Common myeloid progenitor, CD34-positive (primary cell): ENCODE measurements around the gene SRRM3.

Experiments used
- CTCF ChIA-PET: fragments of 350-600 bp; sonication (Branson Sonifier 250); formaldehyde crosslinking; loops from one replicate; lab custom pipeline; 2021; ENCODE audit warnings: antibody characterized with exemption; lab: Charles Lee
- POLR2A ChIA-PET: fragments of 350-600 bp; sonication (Branson Sonifier 250); formaldehyde crosslinking; loops from one replicate; lab custom pipeline; 2021; ENCODE audit warnings: antibody characterized with exemption; lab: Charles Lee
- DNase-seq, 3 donors: peaks; one replicate each; pipeline versions ENCODE4 v3.0.0 to v3.0.0-alpha.2; 2013
- H3K27ac ChIP-seq, 2 experiments: 1 replicate in 1 of 2; 2 replicates in 1 of 2; pipeline ENCODE4 v1.7.0; 2013; ENCODE audit warnings: inconsistent platforms in 2 of 2, low read length in 2 of 2, mild to moderate bottlenecking in 2 of 2, low read depth in 1 of 2, moderate library complexity in 1 of 2; ENCODE audit not compliant: severe bottlenecking in 2 of 2, insufficient read depth in 1 of 2, poor library complexity in 1 of 2
- H3K27me3 ChIP-seq, 5 experiments: replicated peaks in 2 of 5; 1 replicate in 3 of 5; 2 replicates in 2 of 5; pipeline versions ENCODE4 v1.6.1 to v1.7.0; 2013; ENCODE audit warnings: low read length in 4 of 5, mild to moderate bottlenecking in 2 of 5, moderate library complexity in 2 of 5, inconsistent platforms in 1 of 5; ENCODE audit not compliant: insufficient read depth in 5 of 5, control insufficient read depth in 4 of 5
- H3K36me3 ChIP-seq, 4 experiments: 1 replicate in 2 of 4; 2 replicates in 2 of 4; pipeline versions ENCODE4 v1.6.1 to v1.7.0; 2013; ENCODE audit warnings: low read length in 3 of 4, control low read depth in 1 of 4, mild to moderate bottlenecking in 1 of 4; ENCODE audit not compliant: control insufficient read depth in 4 of 4, insufficient read depth in 4 of 4
- H3K4me1 ChIP-seq, 4 experiments: 1 replicate in 3 of 4; 2 replicates in 1 of 4; pipeline versions ENCODE4 v1.6.1 to v1.7.1; 2013; ENCODE audit warnings: low read length in 3 of 4, mild to moderate bottlenecking in 3 of 4, control low read depth in 1 of 4, inconsistent platforms in 1 of 4, moderate library complexity in 1 of 4; ENCODE audit not compliant: control insufficient read depth in 4 of 4, insufficient read depth in 4 of 4; ENCODE audit errors: control extremely low read depth in 1 of 4
- H3K4me3 ChIP-seq, 7 experiments: 1 replicate in 4 of 7; 2 replicates in 3 of 7; pipeline versions ENCODE4 v1.5.1 to v1.7.0; 2013; ENCODE audit warnings: mild to moderate bottlenecking in 7 of 7, low read length in 6 of 7, moderate library complexity in 6 of 7, inconsistent platforms in 2 of 7, low read depth in 2 of 7, control low read depth in 1 of 7; ENCODE audit not compliant: insufficient read depth in 4 of 7, control insufficient read depth in 1 of 7; ENCODE audit errors: extremely low read depth in 1 of 7
- H3K9me3 ChIP-seq, 5 experiments: 1 replicate in 4 of 5; 2 replicates in 1 of 5; pipeline versions ENCODE4 v1.6.1 to v1.7.1; 2013; ENCODE audit warnings: low read length in 4 of 5, mild to moderate bottlenecking in 2 of 5, inconsistent platforms in 1 of 5, low read depth in 1 of 5, moderate library complexity in 1 of 5; ENCODE audit not compliant: control insufficient read depth in 4 of 5, insufficient read depth in 2 of 5; ENCODE audit errors: control extremely low read depth in 1 of 5
- WGBS: methylation state at CpG from one replicate; pipeline ENCODE4 v1.1.5; 2013; ENCODE audit not compliant: insufficient coverage; 5-methylcytosine and 5-hydroxymethylcytosine counted together

Gene SRRM3

DNA sequence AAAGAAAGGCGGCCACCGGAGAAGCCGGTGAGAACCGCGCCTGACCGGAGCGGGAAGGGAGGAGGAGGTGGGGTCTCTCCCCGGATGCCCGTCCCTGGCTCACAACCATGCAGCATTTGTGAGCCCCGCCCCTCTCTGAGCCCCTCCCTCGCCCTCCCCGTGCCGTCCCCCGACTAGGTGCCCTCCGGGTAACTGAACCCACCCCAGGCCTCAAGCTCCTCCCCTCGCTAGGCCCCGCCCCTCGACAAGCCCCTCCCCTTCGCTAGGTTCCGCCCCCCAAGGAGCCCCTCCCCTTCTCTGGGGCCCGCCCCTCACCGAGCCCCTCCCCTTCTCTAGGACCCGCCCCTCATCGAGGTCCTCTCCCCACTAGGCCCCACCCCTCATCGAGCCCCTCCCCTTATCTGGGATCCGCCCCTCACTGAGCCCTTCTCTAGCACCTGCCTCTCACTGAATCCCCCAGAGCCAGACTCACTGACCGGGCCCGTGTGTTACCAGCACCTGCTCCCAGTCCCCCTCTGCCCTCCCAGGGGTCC, 58.5 kb downstream of the SRRM3 start:
- ChIA-PET POLR2A (no interaction called here), CTCF (no interaction called here)
- no peaks in the 10 kb centered on the region for H3K36me3 ChIP-seq
- H3K9me3 ChIP-seq: no peaks in the 10 kb centered on the region
- peak overlapping the region in 2 of 7 experiments; percentile 11 to 53 for H3K4me3 ChIP-seq
- WGBS: 8% methylated on average over 6 of the region's 28 CpGs
- peak; percentile 60 to 67 (median 62) for DNase-seq
- H3K27me3 ChIP-seq: peaks cover 0 to 37% (median 8%) of the 10 kb centered on the region in 5 experiments
- no peak overlapping the region for H3K27ac ChIP-seq
- peaks cover 0 to 6% (median 3%) of the 10 kb centered on the region in 4 experiments for H3K4me1 ChIP-seq

DNA sequence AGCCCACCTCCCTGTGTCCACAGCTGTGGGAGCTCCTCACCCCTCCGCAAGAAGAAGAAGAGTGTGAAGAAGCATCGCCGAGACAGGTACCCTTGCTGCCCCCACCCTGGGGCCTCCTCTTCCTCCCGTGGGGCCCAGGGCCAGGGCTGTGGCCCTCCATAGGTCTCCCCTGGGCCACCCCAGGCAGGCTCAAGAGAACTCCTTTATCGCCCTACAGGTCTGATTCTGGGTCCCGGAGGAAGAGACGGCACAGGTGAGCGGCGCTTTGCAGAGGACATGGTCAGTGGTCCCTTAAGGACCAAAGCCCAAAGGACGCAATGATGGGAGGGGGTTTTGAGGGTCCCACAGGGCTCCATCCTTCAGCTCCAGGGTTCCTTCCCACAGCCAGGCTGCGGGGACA, 59.6 kb downstream of the SRRM3 start:
- Histone ChIP-seq H3K27me3 (peaks cover 0 to 37% (median 8%) of the 10 kb centered on the region in 5 experiments), H3K9me3 (no peaks in the 10 kb centered on the region), H3K27ac (no peak overlapping the region), H3K36me3 (no peaks in the 10 kb centered on the region), H3K4me1 (peaks cover 0 to 6% (median 3%) of the 10 kb centered on the region in 4 experiments), H3K4me3 (no peak overlapping the region)
- ChIA-PET CTCF (interaction anchor here (0.6 to 4.6 kb wide), 7 partner anchors 17 to 87 kb away, joined by 3 to 48 read pairs (median 7); no protein-coding TSS in a partner anchor), POLR2A (no interaction called here)
- 93% methylated on average over 6 of the region's 11 CpGs for WGBS
- no peak for DNase-seq

DNA sequence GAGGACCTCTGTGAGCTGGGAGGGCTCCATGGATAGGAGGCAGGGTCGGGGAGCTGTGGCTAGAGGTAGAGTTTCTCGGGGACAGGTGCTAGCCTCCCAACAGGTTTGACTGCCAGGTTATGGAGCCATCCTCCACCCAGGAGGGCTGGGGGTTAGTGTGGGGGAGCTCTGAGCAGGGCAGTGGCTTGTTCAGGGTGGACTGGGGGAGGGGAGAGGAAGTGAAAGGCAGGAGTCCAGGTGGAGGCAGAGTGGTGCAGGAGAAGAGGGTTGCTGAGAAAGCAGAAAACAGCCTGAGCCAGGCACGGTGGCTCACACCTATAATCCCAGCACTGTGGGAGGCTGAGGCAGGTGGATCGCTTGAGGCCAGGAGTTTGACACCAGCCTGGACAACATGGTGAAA, 60.2 kb downstream of the SRRM3 start:
- Histone ChIP-seq H3K4me3 (no peak overlapping the region), H3K36me3 (no peaks in the 10 kb centered on the region), H3K4me1 (peaks cover 0 to 9% (median 4%) of the 10 kb centered on the region in 4 experiments), H3K9me3 (no peaks in the 10 kb centered on the region), H3K27me3 (peaks cover 0 to 41% (median 8%) of the 10 kb centered on the region in 5 experiments), H3K27ac (no peak overlapping the region)
- no peak for DNase-seq
- 86% methylated on average over 3 of the region's 4 CpGs for WGBS
- ChIA-PET POLR2A (interaction anchor here (1.5 kb wide), 1 partner anchor 214 kb away, joined by 3 read pairs; the partner anchor contains the start of genes MDH2 and STYXL1), CTCF (interaction anchor here (1.2 to 4.6 kb wide), 11 partner anchors 9 to 88 kb away, joined by 3 to 48 read pairs (median 6); no protein-coding TSS in a partner anchor)

GRCh38 chr7:76262683-76263402, 61.1 kb downstream of the SRRM3 start:
- no peaks in the 10 kb centered on the region for H3K36me3 ChIP-seq
- no peaks in the 10 kb centered on the region for H3K9me3 ChIP-seq
- H3K27me3 ChIP-seq: peaks cover 0 to 48% (median 8%) of the 10 kb centered on the region in 5 experiments
- DNase-seq: peak; percentile 61 to 72 (median 63)
- H3K27ac ChIP-seq: no peak overlapping the region
- ChIA-PET POLR2A (interaction anchor here (1.5 kb wide), 1 partner anchor 215 kb away, joined by 3 read pairs; the partner anchor contains the start of genes MDH2 and STYXL1), CTCF (interaction anchor here (0.5 to 4.6 kb wide), 23 partner anchors 8 to 744 kb away, joined by 3 to 48 read pairs (median 4); no protein-coding TSS in a partner anchor)
- no peak overlapping the region for H3K4me3 ChIP-seq
- WGBS: 67% methylated on average over 3 of the region's 7 CpGs
- peaks cover 0 to 16% (median 10%) of the 10 kb centered on the region in 4 experiments for H3K4me1 ChIP-seq

GRCh38 chr7:76265299-76265698, 63.6 kb downstream of the SRRM3 start:
- H3K36me3 ChIP-seq: no peaks in the 10 kb centered on the region
- WGBS: 63% methylated on average over 1 of the region's 7 CpGs
- peaks cover 0 to 13% (median 8%) of the 10 kb centered on the region in 4 experiments for H3K4me1 ChIP-seq
- POLR2A ChIA-PET: no interaction called here
- CTCF ChIA-PET: interaction anchor here (0.9 to 4.6 kb wide), 5 partner anchors 13 to 87 kb away, joined by 3 to 48 read pairs (median 3); no protein-coding TSS in a partner anchor
- peak in 1 of 3 donors; percentile 30 for DNase-seq
- H3K4me3 ChIP-seq: no peak overlapping the region
- no peaks in the 10 kb centered on the region for H3K9me3 ChIP-seq
- H3K27me3 ChIP-seq: peaks cover 0 to 47% (median 18%) of the 10 kb centered on the region in 5 experiments
- no peak overlapping the region for H3K27ac ChIP-seq

DNA sequence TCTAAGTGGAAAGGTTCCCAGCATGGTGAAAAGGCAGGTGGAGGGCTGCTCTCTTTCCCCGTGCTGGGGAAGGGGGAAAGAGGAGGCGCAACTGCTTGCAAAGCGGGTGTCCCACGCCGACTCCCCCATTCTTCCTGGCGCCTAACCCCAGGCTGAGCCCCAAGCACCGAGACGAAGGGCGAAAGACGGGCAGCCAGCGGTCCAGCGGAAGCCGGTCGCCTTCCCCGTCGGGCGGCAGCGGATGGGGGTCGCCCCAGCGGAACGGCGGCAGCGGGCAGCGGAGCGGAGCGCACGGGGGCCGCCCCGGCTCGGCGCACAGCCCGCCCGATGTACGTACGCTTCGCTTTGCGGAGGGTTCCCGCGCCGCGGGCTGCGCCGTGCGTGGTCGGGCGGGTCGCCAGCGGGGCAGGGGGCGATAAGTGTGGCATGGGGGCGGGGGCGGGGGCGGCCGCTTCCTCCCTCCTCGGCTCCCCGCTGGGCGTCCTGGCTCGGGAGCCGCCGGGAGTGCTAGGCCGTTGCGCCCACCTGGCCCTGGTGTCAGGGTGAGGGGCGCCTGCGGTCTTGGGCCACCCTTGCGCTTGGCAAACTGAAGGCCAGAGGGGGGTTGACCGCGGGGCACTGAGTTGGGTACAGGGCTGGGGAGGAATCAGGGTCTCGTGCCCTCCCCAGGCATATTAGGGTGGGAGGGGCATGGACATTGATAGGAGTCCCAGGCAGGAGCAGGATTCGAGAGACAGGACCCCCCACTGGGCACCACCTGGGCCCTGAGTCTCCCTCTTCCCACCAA, 65.6 kb downstream of the SRRM3 start:
- POLR2A ChIA-PET: no interaction called here
- Histone ChIP-seq H3K27me3 (peaks cover 0 to 31% (median 17%) of the 10 kb centered on the region in 5 experiments), H3K4me1 (peaks cover 0 to 11% (median 7%) of the 10 kb centered on the region in 4 experiments), H3K36me3 (no peaks in the 10 kb centered on the region), H3K9me3 (no peaks in the 10 kb centered on the region), H3K27ac (no peak overlapping the region), H3K4me3 (peak overlapping the region in 6 of 7 experiments; percentile 37 to 71 (median 55))
- 4% methylated on average over 55 of the region's 68 CpGs for WGBS
- CTCF ChIA-PET: no interaction called here
- peak in 1 of 3 donors; percentile 36 for DNase-seq
